Esophagus squamous epithelium (tissue), 5 donors: ENCODE data around the gene BTNL3. TPM values are rescaled to one million over a fixed set of nuclear protein-coding genes. Genes with fewer than 3 reads are reported as not detected.

Experiments used
- DNase-seq: peaks from one replicate; lab custom pipeline; 2025; lab: John Stamatoyannopoulos, UW
- H3K27ac ChIP-seq, 4 donors: fragments of 200-600 bp; sonication (generic); one replicate each; pipeline ENCODE4 v1.5.1; 2016 to 2019; ENCODE audit warnings: mild to moderate bottlenecking in 1 of 4
- H3K27me3 ChIP-seq, 4 donors: fragments of 200-600 bp; sonication (generic); 1 replicate in 3 of 4; 2 replicates in 1 of 4; pipeline versions ENCODE4 v1.5.1 to v1.6.0; 2017 to 2021; ENCODE audit warnings: antibody characterized with exemption in 1 of 4
- H3K36me3 ChIP-seq, 3 donors: fragments of 200-600 bp; sonication (generic); one replicate each; pipeline ENCODE4 v1.5.1; 2016 to 2019
- H3K4me1 ChIP-seq, 3 donors: fragments of 200-600 bp; sonication (generic); one replicate each; pipeline ENCODE4 v1.5.1; 2017 to 2019
- H3K4me3 ChIP-seq, 4 donors: fragments of 200-600 bp; sonication (generic); 1 replicate in 3 of 4; 2 replicates in 1 of 4; pipeline ENCODE4 v1.5.1; 2016 to 2019; ENCODE audit warnings: mild to moderate bottlenecking in 2 of 4, moderate library complexity in 1 of 4
- H3K9me3 ChIP-seq, 3 donors: fragments of 200-600 bp; sonication (generic); one replicate each; pipeline ENCODE4 v1.5.1; 2016 to 2019
- POLR2A ChIP-seq, 4 donors: fragments of 450-650 bp; IDR thresholded peaks; one replicate each; pipeline ENCODE4 v1.6.1; 2017; ENCODE audit warnings: antibody characterized with exemption in 4 of 4, mild to moderate bottlenecking in 4 of 4, moderate library complexity in 3 of 4
- WGBS, 2 donors: methylation state at CpG; one replicate each; pipeline ENCODE4 v1.1.5; 2018; 5-methylcytosine and 5-hydroxymethylcytosine counted together
- intact Hi-C: fragments of 100-400 bp; cut with DNase I; formaldehyde crosslinking; loops from one replicate; pipeline ENCODE4 v1.15.0; 2022
- total RNA-seq, 4 donors: library from RNA; depleted of rRNA; stranded (reverse); fragments of >200 nt; gene quantifications; one replicate each; pipeline ENCODE4 v1.1.0, GENCODE V29; 2016
- TF ChIP-seq, protein P1 (sequence below), 6 experiments: fragments of 450-650 bp in 4 of 6; fragments of 200-600 bp in 2 of 6; sonication (generic) in 2 of 6; IDR thresholded peaks; one replicate each; pipeline ENCODE4 v1.5.1; 2016 to 2019; ENCODE audit warnings: antibody characterized with exemption in 6 of 6, mild to moderate bottlenecking in 4 of 6, moderate library complexity in 4 of 6
- donor health status: DM: yes; HTN: yes; CAD: no.

The BTNL3 gene
- total RNA-seq, 4 donors from 2014 or later = not detected

- 67 to 77% methylated on average over 1 of the region's 1 CpG for WGBS, 2 donors
- no peak for DNase-seq
- H3K4me3 ChIP-seq = no peak overlapping the region
Observed at GRCh38 chr5:180977852-180978251, 10.8 kb upstream of the BTNL3 start.

DNA sequence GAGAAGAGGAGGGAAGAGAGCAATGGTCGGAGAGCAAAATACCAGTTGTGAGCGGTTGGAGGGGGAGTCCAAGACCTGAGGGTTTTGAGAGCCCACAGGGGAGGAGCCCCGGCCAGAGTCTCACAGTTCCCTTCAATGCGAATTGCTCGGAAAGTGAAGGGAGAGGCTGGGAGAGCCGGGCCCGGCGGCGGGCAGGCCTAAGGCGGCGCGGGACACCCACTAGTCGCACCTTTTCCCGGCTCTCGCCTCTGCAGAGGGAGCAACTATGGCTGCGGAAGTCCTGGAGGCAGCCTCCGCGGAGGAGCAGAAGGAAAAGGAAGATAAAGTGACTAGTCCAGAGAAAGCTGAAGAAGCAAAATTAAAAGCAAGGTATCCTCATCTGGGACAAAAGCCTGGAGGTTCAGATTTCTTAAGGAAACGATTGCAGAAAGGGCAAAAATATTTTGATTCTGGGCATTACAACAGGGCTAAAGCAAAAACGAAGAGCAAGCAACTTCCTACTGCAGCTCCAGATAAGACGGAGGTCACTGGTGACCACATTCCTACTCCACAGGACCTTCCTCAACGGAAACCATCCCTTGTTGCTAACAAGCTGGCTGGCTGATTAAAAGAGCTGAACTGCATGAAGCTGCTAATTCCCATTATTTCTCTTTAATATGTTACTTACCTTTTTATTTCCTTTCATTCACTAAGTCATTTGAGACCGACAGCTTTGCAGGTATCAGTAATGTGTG, 6.5 kb upstream of the BTNL3 start:
- H3K4me1 ChIP-seq = no peaks in the 10 kb centered on the region
- intact Hi-C loops = no loop called here

More at GRCh38 chr5:180977852-180978251, 10.8 kb upstream of the BTNL3 start:
- no peak for TF ChIP-seq POLR2A (IDR thresholded peaks at IDR 0.05)
- TF ChIP-seq, protein P1, sequence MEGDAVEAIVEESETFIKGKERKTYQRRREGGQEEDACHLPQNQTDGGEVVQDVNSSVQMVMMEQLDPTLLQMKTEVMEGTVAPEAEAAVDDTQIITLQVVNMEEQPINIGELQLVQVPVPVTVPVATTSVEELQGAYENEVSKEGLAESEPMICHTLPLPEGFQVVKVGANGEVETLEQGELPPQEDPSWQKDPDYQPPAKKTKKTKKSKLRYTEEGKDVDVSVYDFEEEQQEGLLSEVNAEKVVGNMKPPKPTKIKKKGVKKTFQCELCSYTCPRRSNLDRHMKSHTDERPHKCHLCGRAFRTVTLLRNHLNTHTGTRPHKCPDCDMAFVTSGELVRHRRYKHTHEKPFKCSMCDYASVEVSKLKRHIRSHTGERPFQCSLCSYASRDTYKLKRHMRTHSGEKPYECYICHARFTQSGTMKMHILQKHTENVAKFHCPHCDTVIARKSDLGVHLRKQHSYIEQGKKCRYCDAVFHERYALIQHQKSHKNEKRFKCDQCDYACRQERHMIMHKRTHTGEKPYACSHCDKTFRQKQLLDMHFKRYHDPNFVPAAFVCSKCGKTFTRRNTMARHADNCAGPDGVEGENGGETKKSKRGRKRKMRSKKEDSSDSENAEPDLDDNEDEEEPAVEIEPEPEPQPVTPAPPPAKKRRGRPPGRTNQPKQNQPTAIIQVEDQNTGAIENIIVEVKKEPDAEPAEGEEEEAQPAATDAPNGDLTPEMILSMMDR (IDR thresholded peaks at IDR 0.05) = no peak
- Histone ChIP-seq H3K4me1 (no peaks in the 10 kb centered on the region), H3K9me3 (no peaks in the 10 kb centered on the region), H3K27me3 (no peaks in the 10 kb centered on the region), H3K36me3 (no peaks in the 10 kb centered on the region), H3K27ac (no peak overlapping the region)
- intact Hi-C loops = no loop called here

GRCh38 chr5:180988016-180988415, 630 bp upstream of the BTNL3 start:
- WGBS, 2 donors = 91% methylated on average over 2 of the region's 2 CpGs; no CpG with 5 or more reads in 1 of the 2 donors
- Histone ChIP-seq H3K4me3 (no peak overlapping the region), H3K27me3 (no peaks in the 10 kb centered on the region), H3K4me1 (no peaks in the 10 kb centered on the region), H3K9me3 (no peaks in the 10 kb centered on the region), H3K36me3 (no peaks in the 10 kb centered on the region), H3K27ac (no peak overlapping the region)
- intact Hi-C loops = no loop called here
- DNase-seq = no peak
- TF ChIP-seq POLR2A (IDR thresholded peaks at IDR 0.05) = no peak
- TF ChIP-seq, protein P1 (IDR thresholded peaks at IDR 0.05) = no peak

More for the DNA sequence above, 6.5 kb upstream of the BTNL3 start:
- H3K27ac ChIP-seq = no peak overlapping the region
- WGBS, 2 donors = 66 to 73% methylated on average over 8 to 23 of the region's 23 CpGs
- TF ChIP-seq POLR2A (IDR thresholded peaks at IDR 0.05) = no peak
- TF ChIP-seq, protein P1 (IDR thresholded peaks at IDR 0.05) = no peak
- H3K36me3 ChIP-seq = no peaks in the 10 kb centered on the region
- H3K4me3 ChIP-seq = no peak overlapping the region
- no peaks in the 10 kb centered on the region for H3K27me3 ChIP-seq
- no peak for DNase-seq
- no peaks in the 10 kb centered on the region for H3K9me3 ChIP-seq

DNA sequence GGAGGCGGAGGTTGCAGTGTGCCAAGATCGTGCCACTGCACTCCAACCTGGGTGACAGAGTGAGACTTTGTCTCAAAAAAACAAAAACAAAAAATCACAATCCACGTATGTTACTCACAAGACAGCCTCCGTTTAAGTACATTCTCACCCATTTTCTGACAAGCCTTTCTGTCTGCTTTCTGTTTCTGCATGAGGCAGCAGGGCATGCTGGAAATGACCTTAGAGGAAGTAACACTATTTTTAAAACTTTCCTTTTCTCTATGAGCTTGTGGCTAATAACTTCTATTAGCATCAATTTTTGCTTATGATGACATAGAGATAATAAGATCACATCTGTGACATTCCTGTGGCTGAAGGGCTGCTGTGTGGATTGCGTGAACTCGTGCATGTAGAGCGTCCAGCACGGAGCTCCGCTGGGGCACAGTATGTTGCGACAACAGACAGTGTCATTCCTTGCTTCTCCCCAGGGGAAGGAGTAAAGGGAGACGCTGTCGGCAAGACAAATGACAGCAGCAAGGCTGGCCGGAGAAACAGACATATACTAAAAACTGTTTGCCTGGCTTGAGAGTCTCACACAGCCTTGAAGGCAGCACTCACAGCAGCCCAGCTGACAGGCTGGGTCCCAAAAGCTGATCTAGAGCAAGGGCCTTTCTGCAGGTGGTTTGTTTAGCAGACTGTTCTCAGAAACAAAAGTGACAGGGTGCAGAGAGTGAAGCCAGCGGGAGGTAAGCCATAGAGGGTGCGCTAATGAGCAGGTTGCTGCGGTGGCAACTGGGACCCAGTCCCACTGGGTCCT, 1.6 kb downstream of the BTNL3 start:
- DNase-seq = no peak
- no peaks in the 10 kb centered on the region for H3K4me1 ChIP-seq
- no peak overlapping the region for H3K4me3 ChIP-seq
- H3K36me3 ChIP-seq = no peaks in the 10 kb centered on the region
- WGBS, 2 donors = 62 to 68% methylated on average over 12 to 15 of the region's 16 CpGs
- no peak overlapping the region for H3K27ac ChIP-seq
- H3K27me3 ChIP-seq = no peaks in the 10 kb centered on the region
- intact Hi-C loops = no loop called here
- TF ChIP-seq, protein P1 (IDR thresholded peaks at IDR 0.05) = no peak
- TF ChIP-seq POLR2A (IDR thresholded peaks at IDR 0.05) = no peak
- no peaks in the 10 kb centered on the region for H3K9me3 ChIP-seq

- intact Hi-C loops = no loop called here
- DNase-seq = no peak
- no peaks in the 10 kb centered on the region for H3K36me3 ChIP-seq
- no peaks in the 10 kb centered on the region for H3K9me3 ChIP-seq
- TF ChIP-seq, protein P1 (IDR thresholded peaks at IDR 0.05) = no peak
- no peak for TF ChIP-seq POLR2A (IDR thresholded peaks at IDR 0.05)
- no peak overlapping the region for H3K4me3 ChIP-seq
- no peaks in the 10 kb centered on the region for H3K4me1 ChIP-seq
- 77% methylated on average over 5 of the region's 5 CpGs; no CpG with 5 or more reads in 1 of the 2 donors for WGBS, 2 donors
- H3K27me3 ChIP-seq = no peaks in the 10 kb centered on the region
- no peak overlapping the region for H3K27ac ChIP-seq
Observed at GRCh38 chr5:180990882-180991242, 2.2 kb downstream of the BTNL3 start.
